GM12864 (cell line): ENCODE results near the gene PAK4.

Source experiments
- DNase-seq: peaks from one replicate; pipeline ENCODE4 v3.0.0-alpha.2; 2011; ENCODE audit warnings: low read depth
- H3K4me3 ChIP-seq: 2 replicates; pipeline ENCODE4 v1.5.1; 2011; ENCODE audit warnings: mild to moderate bottlenecking, low read depth, low read length, control low read depth
- CTCF ChIP-seq: IDR thresholded peaks from 2 replicates; pipeline ENCODE4 v1.5.1; 2011; ENCODE audit warnings: low read depth, mild to moderate bottlenecking, moderate library complexity, low read length, control low read depth, inconsistent platforms; ENCODE audit errors: missing control alignments

PAK4 gene

GRCh38 chr19:39156326-39157230, 31.0 kb downstream of the PAK4 start:
- no peak overlapping the region for H3K4me3 ChIP-seq
- no peak for TF ChIP-seq CTCF

GRCh38 chr19:39157275-39157996, 31.9 kb downstream of the PAK4 start:
- no peak for TF ChIP-seq CTCF
- no peak overlapping the region for H3K4me3 ChIP-seq
- DNase-seq, result no peak

More at GRCh38 chr19:39156326-39157230, 31.0 kb downstream of the PAK4 start:
- DNase-seq, result no peak

DNA sequence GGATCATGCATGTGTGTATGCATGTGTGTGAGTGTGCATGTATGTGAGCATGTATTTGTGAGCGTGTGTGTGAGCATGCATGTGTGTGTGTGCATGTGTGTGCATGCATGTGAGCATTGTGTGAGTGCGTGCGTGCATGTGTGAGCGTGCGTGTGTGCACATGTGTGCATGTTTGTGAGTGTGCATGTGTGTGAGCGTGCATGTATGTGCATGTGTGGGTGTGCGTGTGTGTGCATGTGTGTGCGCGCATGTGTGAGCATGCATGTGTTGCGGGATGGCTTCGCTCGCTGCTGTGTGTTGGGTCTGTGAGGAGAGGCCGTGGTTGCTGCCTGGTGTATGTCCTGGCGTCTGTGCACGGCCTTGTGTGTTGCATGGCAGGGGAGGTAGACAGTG, 32.4 kb downstream of the PAK4 start:
- H3K4me3 ChIP-seq, result no peak overlapping the region
- TF ChIP-seq CTCF, result no peak
- no peak for DNase-seq

- no peak for TF ChIP-seq CTCF
- DNase-seq, result no peak
Observed at GRCh38 chr19:39158646-39159260, 33.2 kb downstream of the PAK4 start.

DNA sequence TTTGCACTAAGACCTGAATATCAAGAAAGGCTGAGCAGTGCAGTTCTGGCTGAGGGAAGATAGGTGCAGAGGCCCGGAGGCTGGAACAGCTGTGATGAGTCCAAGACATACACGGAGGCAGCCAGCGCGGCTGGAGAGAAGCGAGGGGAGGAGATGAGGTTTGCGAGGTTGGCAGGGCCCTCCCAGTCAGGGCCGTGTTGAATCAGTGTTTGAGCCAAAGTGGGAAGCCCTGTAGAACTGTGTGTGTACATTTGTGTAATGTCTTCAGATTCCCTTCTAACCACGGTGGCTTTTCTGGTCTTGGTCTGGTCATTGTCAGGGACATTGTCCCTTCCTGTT, 34.9 kb downstream of the PAK4 start:
- no peak overlapping the region for H3K4me3 ChIP-seq
- no peak for TF ChIP-seq CTCF
- DNase-seq, result no peak

More at GRCh38 chr19:39158646-39159260, 33.2 kb downstream of the PAK4 start:
- no peak overlapping the region for H3K4me3 ChIP-seq

DNA sequence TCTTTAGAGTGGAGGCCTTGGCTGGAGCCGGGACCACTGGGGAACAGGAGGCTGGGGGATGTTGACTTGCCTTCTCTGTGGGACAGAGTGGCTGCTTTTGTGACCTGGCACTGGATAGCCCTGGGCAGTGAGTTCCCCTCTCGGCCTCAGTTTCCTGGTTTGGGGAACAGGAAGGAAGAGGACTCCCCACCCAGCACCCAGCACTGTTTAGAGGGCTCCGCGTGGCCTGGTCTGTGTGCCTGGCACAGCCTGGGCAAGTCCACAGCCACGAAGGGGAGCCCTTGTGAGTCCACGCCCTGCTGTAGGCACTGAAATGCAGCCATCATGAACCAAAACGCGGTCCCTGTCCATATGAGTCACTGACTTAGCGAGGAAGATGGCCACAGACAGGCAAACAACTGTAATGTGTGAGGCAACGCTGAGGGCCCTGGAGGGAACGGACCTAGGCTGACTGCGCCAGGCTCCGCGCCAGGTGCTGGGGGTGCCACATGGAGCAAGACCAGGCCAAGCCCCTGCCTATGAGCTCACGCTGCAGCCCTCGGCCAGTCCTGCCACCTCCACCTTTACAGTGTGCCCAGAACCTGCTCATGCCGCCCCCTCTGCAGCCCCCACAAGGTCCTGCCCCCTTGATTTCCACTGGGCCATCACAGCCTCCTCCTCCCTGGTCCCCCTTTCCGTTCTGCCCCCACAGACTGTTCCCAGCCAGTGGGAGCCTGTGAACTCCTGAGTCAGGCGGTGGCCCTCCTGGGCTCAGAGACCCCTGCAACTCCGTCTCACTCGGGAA, 35.5 kb downstream of the PAK4 start:
- TF ChIP-seq CTCF, result no peak
- DNase-seq, result no peak
- no peak overlapping the region for H3K4me3 ChIP-seq
